Upper lobe of left lung (tissue), 4 donors: ENCODE measurements around the gene CARD9.

ENCODE experiments used
- CTCF ChIP-seq, 6 experiments: fragments of 450-650 bp in 4 of 6; fragments of 200-600 bp in 2 of 6; sonication (generic) in 2 of 6; IDR thresholded peaks; one replicate each; pipeline ENCODE4 v1.5.1; 2016 to 2019; ENCODE audit warnings: antibody characterized with exemption in 6 of 6
- POLR2A ChIP-seq, 4 donors: fragments of 450-650 bp; IDR thresholded peaks; one replicate each; pipeline ENCODE4 v1.5.1; 2016 to 2017; ENCODE audit warnings: antibody characterized with exemption in 4 of 4, mild to moderate bottlenecking in 2 of 4
- POLR2AphosphoS5 ChIP-seq, 2 donors: sonication (generic); formaldehyde crosslinking; IDR thresholded peaks; one replicate each; pipeline ENCODE4 v1.5.1; 2017; ENCODE audit warnings: antibody characterized with exemption in 2 of 2

GRCh38 chr9:136333045-136333444 is 40.4 kb downstream of the CARD9 start:
- no peak for TF ChIP-seq CTCF (IDR thresholded peaks at IDR 0.05)
- TF ChIP-seq POLR2AphosphoS5 (IDR thresholded peaks at IDR 0.05): no peak
- no peak for TF ChIP-seq POLR2A (IDR thresholded peaks at IDR 0.05)
